ENCODE results near the gene LGI2. TPM values are rescaled to one million over a fixed set of nuclear protein-coding genes. Genes with fewer than 3 reads are reported as not detected.

The LGI2 gene
- total and polyA plus RNA-seq, 9 of the 15 experiments (the other 6 are each of a cell fraction or from before 2014, with no cell fraction given), result 0.03 to 0.07 TPM; not detected in 7

- no peak for TF ChIP-seq CHD7 (IDR thresholded peaks at IDR 0.05; ENCODE audit: low read depth, low read length)
- no peak for TF ChIP-seq EP300 (IDR thresholded peaks at IDR 0.05; ENCODE audit: low read length)
- TF ChIP-seq RFX7 (CRISPR knock-in tag; IDR thresholded peaks at IDR 0.05), result no peak
- TF ChIP-seq ZBTB34 (CRISPR knock-in tag; IDR thresholded peaks at IDR 0.05), result no peak
These were observed 30.1 kb downstream of the LGI2 start (continued) for GRCh38 chr4:25000639-25001038.
